ENCODE measurements around the gene FGF1.

GRCh38 chr5:142690667-142691066 is 4.8 kb upstream of the FGF1 start:
- no peak for TF ChIP-seq CTCF (IDR thresholded peaks at IDR 0.05)
- no peak for TF ChIP-seq POLR2A (IDR thresholded peaks at IDR 0.05)
